K562 (cell line): ENCODE measurements around the gene BLZF1. TPM values are rescaled to one million over a fixed set of nuclear protein-coding genes. Genes with fewer than 3 reads are reported as not detected.

Experiments
- ATAC-seq: fragments of 200-7000 bp; cut with Tn5 transposase; 3 replicates; pipeline ENCODE4 v1.9.1; 2020; ENCODE audit warnings: moderate library complexity
- BruUV-seq: library from RNA; stranded (reverse); fragments of 400-500 nt; replicated peaks from 2 replicates; lab custom pipeline; 2021; lab: Mats Ljungman, UMichigan
- CTCF ChIA-PET: fragments of 300-600 bp; formaldehyde crosslinking; extraction: SDS; loops from one replicate; lab custom pipeline; 2021; ENCODE audit warnings: low intra/inter-chr PET ratio; lab: Yijun Ruan, JAX
- POLR2A ChIA-PET: fragments of 300-600, 350-650 bp; sonication (Branson Sonifier 250); formaldehyde crosslinking; extraction: SDS; loops from one replicate; lab custom pipeline; 2021; ENCODE audit warnings: antibody characterized with exemption, inconsistent platforms; lab: Yijun Ruan, JAX
- DNase-seq, 4 experiments: peaks; one replicate each; pipeline versions ENCODE4 v3.0.0 to v3.0.0-alpha.2; 2011 to 2018; ENCODE audit warnings: low spot score in 3 of 4, mixed read lengths in 3 of 4; ENCODE audit errors: extremely low read depth in 1 of 4
- FAIRE-seq: peaks from 2 replicates; lab custom pipeline; 2011; peaks lifted over from hg19 to GRCh38; lab: Jason Lieb, UNC
- H2AFZ ChIP-seq: 2 replicates; pipeline ENCODE4 v1.6.0; 2011; ENCODE audit warnings: low read depth, low read length, control low read depth, inconsistent platforms
- H3K27ac ChIP-seq: fragments of 200-600 bp; 3 replicates; pipeline ENCODE4 v1.8.0; 2011; ENCODE audit warnings: low read depth, mild to moderate bottlenecking, control low read depth, inconsistent platforms, low read length, moderate library complexity, mixed read lengths; ENCODE audit errors: extremely low read depth
- H3K27me3 ChIP-seq, 2 experiments: fragments of 300-600 bp in 1 of 2; 2 replicates in 1 of 2; 3 replicates in 1 of 2; pipeline versions ENCODE4 v1.6.0 to v1.8.0; 2011; ENCODE audit warnings: inconsistent platforms in 2 of 2, low read length in 2 of 2, mild to moderate bottlenecking in 1 of 2, mixed read lengths in 1 of 2, moderate library complexity in 1 of 2; ENCODE audit not compliant: control insufficient read depth in 2 of 2, insufficient read depth in 2 of 2
- H3K36me3 ChIP-seq: fragments of 300-600 bp; 3 replicates; pipeline ENCODE4 v1.8.0; 2011; ENCODE audit warnings: mild to moderate bottlenecking, low read length, inconsistent platforms; ENCODE audit not compliant: control insufficient read depth, insufficient read depth
- H3K4me1 ChIP-seq, 2 experiments: fragments of 200-600 bp in 1 of 2; replicated peaks in 1 of 2; 2 replicates in 1 of 2; 3 replicates in 1 of 2; pipeline versions ENCODE4 v1.5.1 to v1.8.0; 2011; ENCODE audit warnings: inconsistent platforms in 2 of 2, low read length in 2 of 2, mild to moderate bottlenecking in 1 of 2, mixed read lengths in 1 of 2, moderate library complexity in 1 of 2; ENCODE audit not compliant: control insufficient read depth in 2 of 2, insufficient read depth in 2 of 2
- H3K4me2 ChIP-seq: 2 replicates; pipeline ENCODE4 v1.6.1; 2011; ENCODE audit warnings: low read length, control low read depth, inconsistent platforms, mixed read lengths; ENCODE audit not compliant: insufficient read depth
- H3K4me3 ChIP-seq: fragments of 200-600 bp; sonication (generic), shearing (Covaris generic); 2 replicates; pipeline ENCODE4 v1.5.1; 2016; ENCODE audit warnings: control low read depth, inconsistent platforms
- H3K79me2 ChIP-seq: fragments of 200-600 bp; 3 replicates; pipeline ENCODE4 v1.8.0; 2011; ENCODE audit warnings: low read length, inconsistent platforms; ENCODE audit not compliant: control insufficient read depth, insufficient read depth
- H3K9ac ChIP-seq, 2 experiments: 2 replicates each; pipeline versions ENCODE4 v1.6.0 to v1.6.1; 2011; ENCODE audit warnings: low read depth in 2 of 2, low read length in 2 of 2, control low read depth in 1 of 2, inconsistent platforms in 1 of 2, mild to moderate bottlenecking in 1 of 2, mixed read lengths in 1 of 2; ENCODE audit not compliant: insufficient read depth in 1 of 2
- H3K9me1 ChIP-seq: one replicate; pipeline ENCODE4 v1.6.0; 2011; ENCODE audit warnings: inconsistent platforms, mild to moderate bottlenecking, low read length, moderate library complexity; ENCODE audit not compliant: control insufficient read depth, insufficient read depth
- H3K9me3 ChIP-seq: replicated peaks from 2 replicates; pipeline ENCODE4 v1.5.1; 2011; ENCODE audit warnings: low read depth, low read length, inconsistent platforms; ENCODE audit not compliant: control insufficient read depth, insufficient read depth
- H4K20me1 ChIP-seq: replicated peaks from 2 replicates; pipeline ENCODE4 v1.6.1; 2011; ENCODE audit warnings: low read length, inconsistent platforms, mixed read lengths; ENCODE audit not compliant: control insufficient read depth, insufficient read depth
- ARID2 ChIP-seq: fragments of 450-650 bp; IDR thresholded peaks from 2 replicates; pipeline ENCODE4 v1.6.1; 2017; ENCODE audit warnings: antibody characterized with exemption, mild to moderate bottlenecking
- CBX3 ChIP-seq, 2 experiments: IDR thresholded peaks; 1 replicate in 1 of 2; 2 replicates in 1 of 2; pipeline ENCODE4 v1.6.1; 2012; ENCODE audit warnings: inconsistent platforms in 2 of 2, low read length in 2 of 2, borderline replicate concordance in 1 of 2, control low read depth in 1 of 2
- CBX5 ChIP-seq: IDR thresholded peaks from 2 replicates; pipeline ENCODE4 v1.6.1; 2014; ENCODE audit warnings: low read depth, borderline replicate concordance
- EGR1 ChIP-seq: fragments of 450-650 bp; conservative IDR thresholded peaks from 2 replicates; pipeline ENCODE4 v1.6.1; 2017; ENCODE audit warnings: mild to moderate bottlenecking
- MIER1 ChIP-seq: fragments of 450-650 bp; IDR thresholded peaks from 2 replicates; pipeline ENCODE4 v1.6.1; 2016; ENCODE audit warnings: antibody characterized with exemption, mild to moderate bottlenecking, low read depth
- TRIM24 ChIP-seq, 2 experiments: fragments of 450-650 bp; IDR thresholded peaks; 2 replicates each; pipeline ENCODE4 v1.6.1; 2016
- TRIM28 ChIP-seq: fragments of 450-650 bp; IDR thresholded peaks from 2 replicates; pipeline ENCODE4 v1.6.1; 2017
- ZNF121 ChIP-seq: sonication (generic); formaldehyde crosslinking; conservative IDR thresholded peaks from 2 replicates; pipeline ENCODE4 v1.8.0; 2022; ENCODE audit warnings: missing genetic modification reagents
- ZNF197 ChIP-seq: fragments of 200-800 bp; sonication (Bioruptor generic); IDR thresholded peaks from 2 replicates; pipeline ENCODE4 v1.6.1; 2016; ENCODE audit warnings: low read depth, missing genetic modification characterization, missing compliant biosample characterization
- ZNF280A ChIP-seq: fragments of 450-650 bp; IDR thresholded peaks from 2 replicates; pipeline ENCODE4 v1.6.1; 2018; ENCODE audit warnings: mild to moderate bottlenecking, low read depth; ENCODE audit not compliant: partially characterized antibody
- WGBS: fragments of 100-300 bp; shearing (Covaris generic); methylation state at CpG from one replicate; pipeline ENCODE4 v1.1.6; 2016; ENCODE audit warnings: low coverage, mixed read lengths; ENCODE audit not compliant: insufficient coverage; ENCODE audit errors: missing lambda C conversion rate; 5-methylcytosine and 5-hydroxymethylcytosine counted together
- in situ Hi-C: fragments of 300-500 bp; cut with MboI; formaldehyde crosslinking; loops from 4 replicates; pipeline ENCODE4 v1.15.0; 2018; ENCODE audit warnings: inconsistent platforms, mixed read lengths
- intact Hi-C: fragments of 100-400 bp; cut with micrococcal nuclease; formaldehyde crosslinking; loops from 2 replicates; pipeline ENCODE4 v1.14.2; 2022
- polyA plus RNA-seq, 8 experiments: library from polyadenylated mRNA; depleted of rRNA in 4 of 8; stranded (reverse) in 5 of 8; unstranded in 3 of 8; fragments of >200 nt; fragmentation: Nextera tagmentation in 2 of 8; fragmentation: Illumina TruSeq in 1 of 8; extraction: Ambion mirVana in 2 of 8; extraction: Trizol in 1 of 8; gene quantifications; 2 replicates each; pipeline versions ENCODE4 v1.2.1 to v1.2.3, GENCODE V29; 2011 to 2014; ENCODE audit warnings: inconsistent platforms in 1 of 8, missing spikeins in 1 of 8
- total RNA-seq, 7 experiments: library from RNA; depleted of rRNA in 6 of 7; stranded (reverse); fragments of >200 nt in 6 of 7; fragmentation: Illumina TruSeq in 2 of 7; extraction: Trizol in 2 of 7; gene quantifications; 2 replicates each; pipeline versions ENCODE4 v1.2.1 to v1.2.3, GENCODE V29; 2011 to 2021; ENCODE audit warnings: low replicate concordance in 1 of 7
- TF ChIP-seq, protein P1 (sequence below), 2 experiments: fragments of 450-650 bp; IDR thresholded peaks; 2 replicates each; pipeline ENCODE4 v1.6.1; 2016; ENCODE audit warnings: mild to moderate bottlenecking in 2 of 2, borderline replicate concordance in 1 of 2, low read depth in 1 of 2, moderate library complexity in 1 of 2
- TF ChIP-seq, protein P2 (sequence below): sonication (generic); formaldehyde crosslinking; IDR thresholded peaks from 2 replicates; pipeline ENCODE4 v1.8.1; 2022; ENCODE audit warnings: missing genetic modification reagents

The BLZF1 gene
- total and polyA plus RNA-seq, 9 of the 15 experiments (the other 6 are each of a cell fraction or from before 2014, with no cell fraction given) = 20.5 to 32.8 (median 25.3) TPM

DNA sequence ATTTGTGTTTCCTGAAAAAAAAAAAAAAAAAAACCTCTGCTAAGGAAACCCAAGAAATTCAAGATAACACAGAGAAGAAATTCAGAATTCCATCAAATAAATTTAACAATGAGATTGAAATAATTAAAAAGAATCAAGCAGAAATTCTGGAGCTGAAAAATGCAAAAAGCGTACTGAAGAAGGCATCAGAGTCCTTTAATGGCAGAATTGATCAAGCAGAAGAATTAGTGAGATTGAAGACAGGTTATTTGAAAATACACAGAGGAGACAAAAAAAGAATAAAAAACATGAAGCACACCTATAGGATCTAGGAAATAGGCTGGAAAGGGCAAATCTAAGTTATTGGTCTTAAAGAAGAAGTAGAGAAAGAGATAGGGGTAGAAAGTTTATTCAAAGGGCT is 38.6 kb upstream of the BLZF1 start:
- ChIA-PET POLR2A (no interaction called here), CTCF (no interaction called here)
- ATAC-seq = no peak
- in situ Hi-C loops (no loop called here), intact Hi-C loops (loop anchor here (2.0 kb wide), 1 partner anchor 17 kb away; no protein-coding TSS in a partner anchor)
- no peaks in the 10 kb centered on the region for H4K20me1 ChIP-seq
- H3K79me2 ChIP-seq = no peaks in the 10 kb centered on the region; the same call in 2 of the 3 replicates
- H3K9me1 ChIP-seq = no peaks in the 10 kb centered on the region
- no peak for DNase-seq
- 94% methylated on average over 1 of the region's 1 CpG for WGBS
- no peak overlapping the region for H3K4me2 ChIP-seq
- no peak overlapping the region for H3K27ac ChIP-seq
- FAIRE-seq = no peak
- no peak overlapping the region for H2AFZ ChIP-seq
- no peaks in the 10 kb centered on the region for H3K36me3 ChIP-seq
- H3K9ac ChIP-seq = no peak overlapping the region
- peaks cover 0 to 29% of the 10 kb centered on the region in 2 experiments; a peak in 3 of 5 replicates for H3K4me1 ChIP-seq
- peaks cover 8% of the 10 kb centered on the region; the same call in 1 of the 2 replicates for H3K9me3 ChIP-seq
- no peak overlapping the region for H3K4me3 ChIP-seq
- no TSS peak for BruUV-seq
- no peaks in the 10 kb centered on the region for H3K27me3 ChIP-seq
- TF ChIP-seq ZNF280A (peak; percentile 74), TRIM24 (IDR thresholded peaks at IDR 0.05) (peak in 1 of 2 experiments; percentile 57; a peak in 1 of 4 replicates), ARID2 (no peak), ZNF121 (CRISPR knock-in tag) (no peak), ZNF197 (CRISPR knock-in tag) (no peak), TRIM28 (peak; percentile 62; the same call in 1 of the 2 replicates), CBX3 (IDR thresholded peaks at IDR 0.05; ENCODE audit: borderline replicate concordance in 1 of 2, low read length in 2 of 2) (peak in 1 of 2 experiments; percentile 59; a peak in 1 of 3 replicates), EGR1 (no peak), MIER1 (0 out of 2 replicates have a peak, but pooled peaks have one; percentile 43), CBX5 (0 out of 2 replicates have a peak, but pooled peaks have one; percentile 50)
- TF ChIP-seq, protein P1, sequence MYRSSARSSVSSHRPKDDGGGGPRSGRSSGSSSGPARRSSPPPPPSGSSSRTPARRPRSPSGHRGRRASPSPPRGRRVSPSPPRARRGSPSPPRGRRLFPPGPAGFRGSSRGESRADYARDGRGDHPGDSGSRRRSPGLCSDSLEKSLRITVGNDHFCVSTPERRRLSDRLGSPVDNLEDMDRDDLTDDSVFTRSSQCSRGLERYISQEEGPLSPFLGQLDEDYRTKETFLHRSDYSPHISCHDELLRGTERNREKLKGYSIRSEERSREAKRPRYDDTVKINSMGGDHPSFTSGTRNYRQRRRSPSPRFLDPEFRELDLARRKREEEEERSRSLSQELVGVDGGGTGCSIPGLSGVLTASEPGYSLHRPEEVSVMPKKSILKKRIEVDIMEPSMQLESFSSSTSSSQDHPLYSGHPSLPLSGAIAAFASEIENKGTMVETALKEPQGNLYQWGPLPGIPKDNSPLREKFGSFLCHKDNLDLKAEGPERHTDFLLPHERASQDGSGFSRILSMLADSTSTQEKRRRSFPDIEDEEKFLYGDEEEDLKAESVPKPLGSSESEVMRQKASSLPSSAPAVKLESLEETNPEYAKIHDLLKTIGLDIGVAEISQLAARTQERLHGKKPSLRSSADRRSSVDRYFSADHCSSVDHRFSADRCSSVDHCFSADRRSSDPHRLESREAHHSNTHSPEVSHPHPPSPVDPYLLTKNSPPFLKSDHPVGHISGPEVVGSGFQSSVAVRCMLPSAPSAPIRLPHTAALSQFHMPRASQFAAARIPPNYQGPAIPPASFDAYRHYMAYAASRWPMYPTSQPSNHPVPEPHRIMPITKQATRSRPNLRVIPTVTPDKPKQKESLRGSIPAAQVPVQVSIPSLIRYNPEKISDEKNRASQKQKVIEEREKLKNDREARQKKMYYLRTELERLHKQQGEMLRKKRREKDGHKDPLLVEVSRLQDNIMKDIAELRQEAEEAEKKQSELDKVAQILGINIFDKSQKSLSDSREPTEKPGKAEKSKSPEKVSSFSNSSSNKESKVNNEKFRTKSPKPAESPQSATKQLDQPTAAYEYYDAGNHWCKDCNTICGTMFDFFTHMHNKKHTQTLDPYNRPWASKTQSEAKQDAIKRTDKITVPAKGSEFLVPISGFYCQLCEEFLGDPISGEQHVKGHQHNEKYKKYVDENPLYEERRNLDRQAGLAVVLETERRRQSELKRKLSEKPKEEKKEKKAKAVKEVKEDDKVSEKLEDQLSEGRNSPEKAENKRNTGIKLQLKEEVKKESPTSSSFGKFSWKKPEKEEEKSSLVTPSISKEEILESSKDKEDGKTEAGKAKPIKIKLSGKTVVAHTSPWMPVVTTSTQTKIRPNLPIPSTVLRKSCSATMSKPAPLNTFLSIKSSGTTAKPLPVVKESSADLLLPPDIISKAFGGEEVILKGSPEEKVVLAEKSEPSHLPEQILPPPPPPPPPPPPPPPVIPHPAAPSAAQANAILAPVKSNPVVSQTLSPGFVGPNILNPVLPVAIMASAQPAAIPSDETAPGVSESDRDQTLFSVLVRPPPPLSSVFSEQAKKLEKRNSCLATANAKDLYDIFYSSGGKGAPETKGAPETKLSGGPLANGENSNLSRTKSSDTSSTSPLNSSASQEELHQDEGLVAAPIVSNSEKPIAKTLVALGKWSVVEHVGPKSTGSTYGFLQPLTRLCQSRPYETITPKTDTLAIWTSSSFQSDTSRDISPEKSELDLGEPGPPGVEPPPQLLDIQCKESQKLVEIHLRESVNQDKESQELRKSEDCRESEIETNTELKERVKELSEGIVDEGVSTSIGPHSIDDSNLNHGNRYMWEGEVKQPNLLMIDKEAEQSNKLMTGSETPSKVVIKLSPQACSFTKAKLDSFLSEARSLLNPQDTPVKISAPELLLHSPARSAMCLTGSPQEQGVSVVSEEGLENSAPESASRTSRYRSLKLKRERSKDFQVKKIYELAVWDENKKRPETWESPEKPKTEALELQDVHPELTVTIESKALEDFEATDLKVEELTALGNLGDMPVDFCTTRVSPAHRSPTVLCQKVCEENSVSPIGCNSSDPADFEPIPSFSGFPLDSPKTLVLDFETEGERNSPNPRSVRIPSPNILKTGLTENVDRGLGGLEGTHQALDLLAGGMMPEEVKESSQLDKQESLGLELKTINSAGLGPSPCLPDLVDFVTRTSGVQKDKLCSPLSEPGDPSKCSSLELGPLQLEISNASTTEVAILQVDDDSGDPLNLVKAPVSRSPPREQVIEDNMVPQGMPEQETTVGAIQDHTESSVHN (IDR thresholded peaks at IDR 0.05; ENCODE audit: borderline replicate concordance in 1 of 2, low read depth in 1 of 2) = no peak
- TF ChIP-seq, protein P2, sequence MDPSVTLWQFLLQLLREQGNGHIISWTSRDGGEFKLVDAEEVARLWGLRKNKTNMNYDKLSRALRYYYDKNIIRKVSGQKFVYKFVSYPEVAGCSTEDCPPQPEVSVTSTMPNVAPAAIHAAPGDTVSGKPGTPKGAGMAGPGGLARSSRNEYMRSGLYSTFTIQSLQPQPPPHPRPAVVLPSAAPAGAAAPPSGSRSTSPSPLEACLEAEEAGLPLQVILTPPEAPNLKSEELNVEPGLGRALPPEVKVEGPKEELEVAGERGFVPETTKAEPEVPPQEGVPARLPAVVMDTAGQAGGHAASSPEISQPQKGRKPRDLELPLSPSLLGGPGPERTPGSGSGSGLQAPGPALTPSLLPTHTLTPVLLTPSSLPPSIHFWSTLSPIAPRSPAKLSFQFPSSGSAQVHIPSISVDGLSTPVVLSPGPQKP = no peak
